Measurements from ENCODE around the gene KMT2D.

The KMT2D gene

DNA sequence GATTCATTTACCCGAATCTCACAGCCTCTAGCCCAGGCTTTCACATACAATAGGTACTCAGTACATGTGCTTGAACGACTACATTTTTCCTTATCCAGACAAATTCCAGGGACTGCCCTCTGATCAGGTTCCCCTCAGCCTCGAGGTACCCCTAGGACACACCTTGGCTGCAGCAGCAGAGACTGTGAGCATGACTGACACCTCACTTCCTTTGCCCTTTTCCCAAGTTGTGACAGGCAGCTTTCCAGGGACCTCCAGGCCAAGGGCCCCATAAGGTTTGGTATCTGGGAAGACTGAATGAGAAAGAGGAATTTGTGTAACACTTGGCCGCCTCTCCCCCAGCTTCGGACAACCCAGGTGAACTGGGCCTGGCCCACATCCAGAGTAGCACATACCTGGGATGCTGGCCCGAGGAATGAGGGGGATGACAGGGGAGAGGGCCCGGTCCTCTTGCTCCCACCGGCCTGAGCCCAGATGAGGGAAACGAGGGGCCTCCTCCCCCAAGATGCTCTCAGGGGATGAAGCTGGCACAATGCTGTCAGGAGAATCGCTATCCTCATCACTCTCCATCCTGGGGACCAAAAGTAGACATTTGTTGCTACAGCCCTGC is 31.8 kb downstream of the KMT2D start:
- Histone ChIP-seq H3K9me2 (replicated peaks; ENCODE audit: low read depth, low read length) (no peaks in the 10 kb centered on the region), H4K20me1 (ENCODE audit: insufficient read depth, low read length, poor library complexity, severe bottlenecking) (no peaks in the 10 kb centered on the region), H3K9ac (ENCODE audit: low read depth, low read length, poor library complexity, severe bottlenecking) (no peak overlapping the region), H3F3A (ENCODE audit: low read depth) (no peaks in the 10 kb centered on the region), H3K79me2 (ENCODE audit: insufficient read depth, low read length) (no peaks in the 10 kb centered on the region), H3K9me3 (ENCODE audit: insufficient read depth, low read depth, low read length) (no peaks in the 10 kb centered on the region), H3K4me1 (ENCODE audit: insufficient read depth, low read length, poor library complexity, severe bottlenecking) (no peaks in the 10 kb centered on the region), H3K36me3 (ENCODE audit: insufficient read depth, low read length) (peaks cover 81% of the 10 kb centered on the region; the same call in 1 of the 2 replicates), H2AFZ (ENCODE audit: low read length) (no peak overlapping the region), H3K27me3 (ENCODE audit: insufficient read depth, low read length, poor library complexity, severe bottlenecking) (no peaks in the 10 kb centered on the region), H3K4me3 (ENCODE audit: low read length, poor library complexity, severe bottlenecking) (no peak overlapping the region), H3K4me2 (ENCODE audit: low read depth, low read length, poor library complexity, severe bottlenecking) (no peak overlapping the region)
- TF ChIP-seq EZH2phosphoT487 (IDR thresholded peaks at IDR 0.05; ENCODE audit: borderline replicate concordance): no peak
- TF ChIP-seq CTCF (conservative IDR thresholded peaks at IDR 0.05; ENCODE audit: low read length): no peak

GRCh38 chr12:49027846-49028555 is 32.6 kb downstream of the KMT2D start:
- no peak overlapping the region for H2AFZ ChIP-seq (ENCODE audit: low read length)
- no peaks in the 10 kb centered on the region for H3K4me1 ChIP-seq (ENCODE audit: insufficient read depth, low read length, poor library complexity, severe bottlenecking)
- no peak overlapping the region for H3K4me2 ChIP-seq (ENCODE audit: low read depth, low read length, poor library complexity, severe bottlenecking)
- TF ChIP-seq EZH2phosphoT487 (IDR thresholded peaks at IDR 0.05; ENCODE audit: borderline replicate concordance): no peak
- no peak for TF ChIP-seq CTCF (conservative IDR thresholded peaks at IDR 0.05; ENCODE audit: low read length)
- no peaks in the 10 kb centered on the region for H3F3A ChIP-seq (ENCODE audit: low read depth)
- peaks cover 79% of the 10 kb centered on the region; the same call in 1 of the 2 replicates for H3K36me3 ChIP-seq (ENCODE audit: insufficient read depth, low read length)
- no peak overlapping the region for H3K9ac ChIP-seq (ENCODE audit: low read depth, low read length, poor library complexity, severe bottlenecking)
- H3K27me3 ChIP-seq (ENCODE audit: insufficient read depth, low read length, poor library complexity, severe bottlenecking): no peaks in the 10 kb centered on the region
- H3K79me2 ChIP-seq (ENCODE audit: insufficient read depth, low read length): no peaks in the 10 kb centered on the region
- no peak overlapping the region for H3K4me3 ChIP-seq (ENCODE audit: low read length, poor library complexity, severe bottlenecking)
- no peaks in the 10 kb centered on the region for H3K9me2 ChIP-seq (replicated peaks; ENCODE audit: low read depth, low read length)
- no peaks in the 10 kb centered on the region for H3K9me3 ChIP-seq (ENCODE audit: insufficient read depth, low read depth, low read length)
- H4K20me1 ChIP-seq (ENCODE audit: insufficient read depth, low read length, poor library complexity, severe bottlenecking): no peaks in the 10 kb centered on the region

DNA sequence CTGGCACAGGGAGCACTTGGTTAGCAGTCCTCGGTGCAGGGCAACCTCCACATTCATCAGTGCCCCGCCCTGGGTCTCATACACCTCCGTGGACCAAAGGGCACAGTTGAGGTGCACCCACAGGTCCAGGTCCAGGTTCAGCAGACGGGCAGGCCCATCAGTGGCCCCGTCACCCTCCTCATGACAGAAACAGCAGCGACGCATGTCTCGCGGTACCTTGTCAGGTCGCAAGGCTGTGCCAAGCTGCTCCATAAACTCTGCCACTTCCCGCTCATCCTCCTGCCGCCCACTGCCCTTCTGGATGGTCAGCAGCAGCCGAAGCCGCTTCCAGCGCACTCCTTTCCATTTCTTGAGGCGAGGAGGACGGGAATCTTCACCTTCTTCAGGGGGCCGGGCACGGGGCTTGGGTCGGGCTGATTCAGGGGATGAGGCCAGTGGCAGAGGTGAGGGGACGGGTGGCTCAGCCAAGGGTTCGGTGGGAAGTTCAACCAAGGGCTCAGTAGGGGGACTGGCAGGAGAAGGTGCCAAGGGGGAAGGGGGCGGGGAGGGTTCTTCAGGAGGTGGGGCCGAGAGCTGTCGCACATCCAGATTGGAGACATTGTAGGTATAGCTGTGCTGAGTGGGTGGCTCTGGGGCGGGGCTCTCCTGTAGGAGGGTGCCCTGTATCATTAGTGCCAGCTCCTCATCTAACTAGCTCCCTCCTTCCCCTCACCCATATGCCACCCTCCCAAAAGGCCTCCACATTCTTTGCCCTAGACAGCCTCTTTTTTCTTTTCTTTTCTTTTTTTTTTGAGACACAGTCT is 33.7 kb downstream of the KMT2D start:
- H4K20me1 ChIP-seq (ENCODE audit: insufficient read depth, low read length, poor library complexity, severe bottlenecking): no peaks in the 10 kb centered on the region
- H3F3A ChIP-seq (ENCODE audit: low read depth): no peaks in the 10 kb centered on the region
- peaks cover 79% of the 10 kb centered on the region; the same call in 1 of the 2 replicates for H3K36me3 ChIP-seq (ENCODE audit: insufficient read depth, low read length)
- H3K9me3 ChIP-seq (ENCODE audit: insufficient read depth, low read depth, low read length): no peaks in the 10 kb centered on the region
- no peak overlapping the region for H2AFZ ChIP-seq (ENCODE audit: low read length)
- no peaks in the 10 kb centered on the region for H3K9me2 ChIP-seq (replicated peaks; ENCODE audit: low read depth, low read length)
- H3K4me3 ChIP-seq (ENCODE audit: low read length, poor library complexity, severe bottlenecking): no peak overlapping the region
- H3K79me2 ChIP-seq (ENCODE audit: insufficient read depth, low read length): no peaks in the 10 kb centered on the region
- H3K4me2 ChIP-seq (ENCODE audit: low read depth, low read length, poor library complexity, severe bottlenecking): no peak overlapping the region
- TF ChIP-seq EZH2phosphoT487 (IDR thresholded peaks at IDR 0.05; ENCODE audit: borderline replicate concordance): no peak
- TF ChIP-seq CTCF (conservative IDR thresholded peaks at IDR 0.05; ENCODE audit: low read length): no peak
- H3K4me1 ChIP-seq (ENCODE audit: insufficient read depth, low read length, poor library complexity, severe bottlenecking): no peaks in the 10 kb centered on the region
- H3K27me3 ChIP-seq (ENCODE audit: insufficient read depth, low read length, poor library complexity, severe bottlenecking): no peaks in the 10 kb centered on the region
- no peak overlapping the region for H3K9ac ChIP-seq (ENCODE audit: low read depth, low read length, poor library complexity, severe bottlenecking)

Data from Loucy (cell line).